ENCODE results near the gene TMEM184C. TPM values are rescaled to one million over a fixed set of nuclear protein-coding genes. Genes with fewer than 3 reads are reported as not detected.

Gene TMEM184C
- total and polyA plus RNA-seq, 2 of the 8 experiments (the other 6 are each of a cell fraction or from before 2014, with no cell fraction given) = 11.1 to 42.4 TPM

- ChIA-PET CTCF (ENCODE audit: partially characterized antibody) (interaction anchor here (0.5 to 10.2 kb wide), 29 partner anchors 8 to 1373 kb away, joined by 3 to 93 read pairs (median 6); partner anchors contain the start of gene EDNRA), POLR2A (ENCODE audit: partially characterized antibody) (no interaction called here)
- no peak overlapping the region for H2BK12ac ChIP-seq (ENCODE audit: low read depth, low read length)
- no peak for FAIRE-seq
- no peaks in the 10 kb centered on the region for H3K9me3 ChIP-seq (ENCODE audit: insufficient read depth in 2 of 2, low read depth in 1 of 2, low read length in 1 of 2)
- no peaks in the 10 kb centered on the region for H4K20me1 ChIP-seq (replicated peaks in 1 of 2; ENCODE audit: control insufficient read depth in 1 of 2, insufficient read depth in 2 of 2, low read length in 2 of 2)
- no peak overlapping the region for H2BK120ac ChIP-seq (replicated peaks; ENCODE audit: low read depth, low read length)
- no peak overlapping the region for H3K18ac ChIP-seq (ENCODE audit: extremely low read depth, low read length)
- H3K36me3 ChIP-seq (ENCODE audit: control insufficient read depth in 2 of 4, insufficient read depth in 4 of 4, low read length in 3 of 4) = no peaks in the 10 kb centered on the region
- no peak overlapping the region for H3K9ac ChIP-seq (replicated peaks in 1 of 4; ENCODE audit: extremely low read depth in 1 of 4, low read depth in 3 of 4, low read length in 3 of 4)
- no peak overlapping the region for H3K27ac ChIP-seq (ENCODE audit: low read depth, low read length)
- H3K14ac ChIP-seq (ENCODE audit: insufficient read length) = no peak overlapping the region
- H4K8ac ChIP-seq (ENCODE audit: extremely low read depth, insufficient read depth, low read length) = no peak overlapping the region
- no peak overlapping the region for H3K4me3 ChIP-seq (ENCODE audit: extremely low read depth in 1 of 4, insufficient read depth in 2 of 4, low read depth in 3 of 4, low read length in 4 of 4)
- no peaks in the 10 kb centered on the region for H3K27me3 ChIP-seq (replicated peaks in 1 of 4; ENCODE audit: control insufficient read depth in 3 of 4, extremely low read depth in 1 of 4, insufficient read depth in 3 of 4, low read length in 3 of 4)
- H3K79me1 ChIP-seq (ENCODE audit: low read depth, low read length) = no peaks in the 10 kb centered on the region
- no peaks in the 10 kb centered on the region for H3K23me2 ChIP-seq (ENCODE audit: low read depth, low read length)
- TF ChIP-seq RFX5 (IDR thresholded peaks at IDR 0.05; ENCODE audit: borderline replicate concordance, low read depth, low read length) (no peak), CHD2 (IDR thresholded peaks at IDR 0.05; ENCODE audit: low read length) (no peak), EP300 (IDR thresholded peaks at IDR 0.05; ENCODE audit: borderline replicate concordance in 1 of 2, low read depth in 2 of 2, low read length in 2 of 2) (no peak), CBX5 (IDR thresholded peaks at IDR 0.05; ENCODE audit: low read depth, low read length) (no peak), JUN (IDR thresholded peaks at IDR 0.05; ENCODE audit: low read depth, low read length) (no peak), EZH2 (IDR thresholded peaks at IDR 0.05; ENCODE audit: low read depth, low read length, severe bottlenecking) (no peak), NRF1 (IDR thresholded peaks at IDR 0.05; ENCODE audit: low read depth, low read length) (no peak), HDAC6 (IDR thresholded peaks at IDR 0.05; ENCODE audit: low read depth, low read length) (no peak), KDM5A (IDR thresholded peaks at IDR 0.05; ENCODE audit: low read length) (no peak)
- H3K79me2 ChIP-seq (ENCODE audit: control insufficient read depth in 1 of 2, insufficient read depth in 2 of 2, low read length in 2 of 2) = no peaks in the 10 kb centered on the region
- no peak overlapping the region for H2BK5ac ChIP-seq (ENCODE audit: low read depth, low read length)
- H3K4me1 ChIP-seq (replicated peaks in 1 of 4; ENCODE audit: control insufficient read depth in 3 of 4, insufficient read depth in 4 of 4, low read length in 3 of 4) = peaks cover 0 to 3% (median 0%) of the 10 kb centered on the region in 4 experiments; a peak in 1 of 7 replicates
- no peak overlapping the region for H3K4ac ChIP-seq (replicated peaks; ENCODE audit: insufficient read length, low read depth, low read length)
- H2BK15ac ChIP-seq (ENCODE audit: low read length) = no peak overlapping the region
- no peak overlapping the region for H4K5ac ChIP-seq (ENCODE audit: insufficient read length, low read depth, low read length)
- no peak overlapping the region for H2AK5ac ChIP-seq (ENCODE audit: low read depth, low read length)
- peak overlapping the region; percentile 12; the same call in 1 of the 2 replicates for H2AFZ ChIP-seq (ENCODE audit: low read length)
- no peak overlapping the region for H3K4me2 ChIP-seq (ENCODE audit: insufficient read depth in 1 of 2, low read depth in 2 of 2, low read length in 2 of 2)
- H3K23ac ChIP-seq (ENCODE audit: insufficient read length) = no peak overlapping the region
- H4K91ac ChIP-seq (replicated peaks; ENCODE audit: insufficient read length, low read length) = no peak overlapping the region
- H2BK20ac ChIP-seq (ENCODE audit: low read length) = no peak overlapping the region
- DNase-seq (ENCODE audit: low read depth in 1 of 2, low spot score in 2 of 2) = no peak
- no peak overlapping the region for H3K56ac ChIP-seq (replicated peaks; ENCODE audit: insufficient read length, low read depth, low read length)
Measured at GRCh38 chr4:147591106-147591505, 26.1 kb upstream of the TMEM184C start.

All from H1 (cell line).